Measurements from ENCODE around the gene SLAMF9. TPM values are rescaled to one million over a fixed set of nuclear protein-coding genes. Genes with fewer than 3 reads are reported as not detected.
"Not testable (repeated sequence)": the region's sequence is repeated elsewhere in the genome, so short reads cannot be mapped to it uniquely, and the experiment has no call there.

The SLAMF9 gene
- total and polyA plus RNA-seq, 2 experiments from 2014 or later, result not detected

- Histone ChIP-seq H3K27ac (no peak overlapping the region), H3K9me3 (ENCODE audit: low read depth) (no peaks in the 10 kb centered on the region), H3K27me3 (no peaks in the 10 kb centered on the region), H3K4me3 (no peak overlapping the region), H3K4me1 (ENCODE audit: low read depth) (no peaks in the 10 kb centered on the region), H3K36me3 (no peaks in the 10 kb centered on the region)
- TF ChIP-seq CTCF (IDR thresholded peaks at IDR 0.05; ENCODE audit: low read depth, low read length), result no peak
- no peak for DNase-seq (ENCODE audit: low read depth in 1 of 2, low spot score in 1 of 2)
These were observed 42.5 kb downstream of the SLAMF9 start for GRCh38 chr1:159911326-159912070.

- no peak for TF ChIP-seq CTCF (IDR thresholded peaks at IDR 0.05; ENCODE audit: low read depth, low read length)
- H3K36me3 ChIP-seq, result no peaks in the 10 kb centered on the region
- H3K4me3 ChIP-seq, result no peak overlapping the region
- no peaks in the 10 kb centered on the region for H3K9me3 ChIP-seq (ENCODE audit: low read depth)
- H3K27ac ChIP-seq, result no peak overlapping the region
- no peaks in the 10 kb centered on the region for H3K27me3 ChIP-seq
- DNase-seq (ENCODE audit: low read depth in 1 of 2, low spot score in 1 of 2), result no peak
- no peaks in the 10 kb centered on the region for H3K4me1 ChIP-seq (ENCODE audit: low read depth)
These were observed 45.8 kb downstream of the SLAMF9 start for GRCh38 chr1:159908031-159908940.

GRCh38 chr1:159906960-159907359, 47.1 kb downstream of the SLAMF9 start:
- Histone ChIP-seq H3K27me3 (no peaks in the 10 kb centered on the region), H3K4me1 (ENCODE audit: low read depth) (no peaks in the 10 kb centered on the region), H3K4me3 (no peak overlapping the region), H3K9me3 (ENCODE audit: low read depth) (no peaks in the 10 kb centered on the region), H3K36me3 (no peaks in the 10 kb centered on the region), H3K27ac (no peak overlapping the region)
- no peak for DNase-seq (ENCODE audit: low read depth in 1 of 2, low spot score in 1 of 2)
- no peak for TF ChIP-seq CTCF (IDR thresholded peaks at IDR 0.05; ENCODE audit: low read depth, low read length)

- H3K4me3 ChIP-seq; H3K4me1 ChIP-seq (ENCODE audit: low read depth); H3K27ac ChIP-seq; DNase-seq (ENCODE audit: low read depth in 1 of 2, low spot score in 1 of 2); H3K36me3 ChIP-seq; H3K27me3 ChIP-seq; H3K9me3 ChIP-seq (ENCODE audit: low read depth): not testable (repeated sequence)
These were observed 50.0 kb downstream of the SLAMF9 start for GRCh38 chr1:159904036-159904435.

GRCh38 chr1:159902541-159902940, 51.5 kb downstream of the SLAMF9 start:
- H3K27me3 ChIP-seq, result no peaks in the 10 kb centered on the region
- H3K4me1 ChIP-seq (ENCODE audit: low read depth), result peaks cover 9% of the 10 kb centered on the region
- H3K9me3 ChIP-seq (ENCODE audit: low read depth), result no peaks in the 10 kb centered on the region
- TF ChIP-seq CTCF (IDR thresholded peaks at IDR 0.05; ENCODE audit: low read depth, low read length), result no peak
- no peaks in the 10 kb centered on the region for H3K36me3 ChIP-seq
- no peak for DNase-seq (ENCODE audit: low read depth in 1 of 2, low spot score in 1 of 2)
- no peak overlapping the region for H3K27ac ChIP-seq
- H3K4me3 ChIP-seq, result no peak overlapping the region

Other genes starting within 250 kb of the SLAMF9 start
- not detected in 2 replicates for gene CRP, start 239.6 kb downstream of the SLAMF9 start, total RNA-seq
- gene CRP, start 239.6 kb downstream of the SLAMF9 start, polyA plus RNA-seq, result not detected in 2 replicates
- 35.0 and 47.9 TPM in 2 replicates for gene DUSP23, start 173.3 kb downstream of the SLAMF9 start, total RNA-seq
- 46.3 and 53.4 TPM in 2 replicates for gene DUSP23, start 173.3 kb downstream of the SLAMF9 start, polyA plus RNA-seq
- gene FCRL6, start 151.9 kb downstream of the SLAMF9 start, total RNA-seq, result not detected in 2 replicates
- not detected in 2 replicates for gene FCRL6, start 151.9 kb downstream of the SLAMF9 start, polyA plus RNA-seq
- gene SLAMF8, start 127.4 kb downstream of the SLAMF9 start, total RNA-seq, result not detected in 2 replicates
- gene SLAMF8, start 127.4 kb downstream of the SLAMF9 start, polyA plus RNA-seq, result not detected in 2 replicates
- not detected in 2 replicates for gene VSIG8, start 91.6 kb downstream of the SLAMF9 start, total RNA-seq
- not detected in 2 replicates for gene VSIG8, start 91.6 kb downstream of the SLAMF9 start, polyA plus RNA-seq
- 0.14 TPM in 1 of 2 replicates, not detected in the other for gene CFAP45, start 54.1 kb downstream of the SLAMF9 start, total RNA-seq
- not detected in 2 replicates for gene CFAP45, start 54.1 kb downstream of the SLAMF9 start, polyA plus RNA-seq
- gene TAGLN2, start 28.7 kb downstream of the SLAMF9 start, total RNA-seq, result 3.8 and 14.4 TPM in 2 replicates
- gene TAGLN2, start 28.7 kb downstream of the SLAMF9 start, polyA plus RNA-seq, result 17.9 and 18.5 TPM in 2 replicates
- gene IGSF9, start 8.6 kb downstream of the SLAMF9 start, total RNA-seq, result 1.7 and 4.1 TPM in 2 replicates
- 2.3 and 4.2 TPM in 2 replicates for gene IGSF9, start 8.6 kb downstream of the SLAMF9 start, polyA plus RNA-seq
- 3.7 and 4.7 TPM in 2 replicates for gene PIGM, start 77.8 kb upstream of the SLAMF9 start, total RNA-seq
- gene PIGM, start 77.8 kb upstream of the SLAMF9 start, polyA plus RNA-seq, result 4.9 and 5.9 TPM in 2 replicates
- 0.11 and 0.42 TPM in 2 replicates for gene KCNJ10, start 115.9 kb upstream of the SLAMF9 start, total RNA-seq
- 0.35 and 0.54 TPM in 2 replicates for gene KCNJ10, start 115.9 kb upstream of the SLAMF9 start, polyA plus RNA-seq
- 0.03 and 0.11 TPM in 2 replicates for gene KCNJ9, start 127.3 kb upstream of the SLAMF9 start, total RNA-seq
- gene KCNJ9, start 127.3 kb upstream of the SLAMF9 start, polyA plus RNA-seq, result 0.09 TPM in 1 of 2 replicates, not detected in the other
- gene IGSF8, start 144.4 kb upstream of the SLAMF9 start, total RNA-seq, result 23.0 and 29.1 TPM in 2 replicates
- gene IGSF8, start 144.4 kb upstream of the SLAMF9 start, polyA plus RNA-seq, result 21.1 and 32.2 TPM in 2 replicates
- gene ATP1A2, start 161.5 kb upstream of the SLAMF9 start, total RNA-seq, result 19.3 and 40.9 TPM in 2 replicates
- 11.3 and 14.2 TPM in 2 replicates for gene ATP1A2, start 161.5 kb upstream of the SLAMF9 start, polyA plus RNA-seq
- gene ATP1A4, start 197.4 kb upstream of the SLAMF9 start, total RNA-seq, result 0.57 TPM in 1 of 2 replicates, not detected in the other
- 0.16 and 0.21 TPM in 2 replicates for gene ATP1A4, start 197.4 kb upstream of the SLAMF9 start, polyA plus RNA-seq
- gene CASQ1, start 236.3 kb upstream of the SLAMF9 start, total RNA-seq, result 21.4 and 28.3 TPM in 2 replicates
- 22.5 and 23.6 TPM in 2 replicates for gene CASQ1, start 236.3 kb upstream of the SLAMF9 start, polyA plus RNA-seq

All from cardiac muscle cell (in vitro differentiated cells and primary cell).